Measurements from ENCODE around the gene CEBPB.

DNA sequence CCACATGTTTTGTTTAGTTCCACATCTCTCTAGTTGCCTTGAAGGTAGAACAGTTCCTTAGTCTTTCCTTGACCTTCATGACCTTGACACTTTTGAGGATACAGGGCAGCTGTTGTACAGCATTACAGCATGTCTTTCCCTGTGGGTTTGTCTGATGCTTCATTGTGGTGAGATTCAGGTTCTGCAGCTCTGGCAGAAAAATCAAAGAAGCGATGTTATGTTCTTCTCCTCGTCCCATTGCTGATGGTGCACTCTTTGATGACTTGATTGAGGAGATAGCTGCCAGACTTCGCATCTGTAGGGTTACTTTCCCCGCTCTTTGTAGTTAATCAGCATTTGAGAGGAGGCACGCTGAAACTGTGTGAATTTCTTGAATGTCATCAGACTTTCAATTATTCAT, 12.0 kb downstream of the CEBPB start:
- TF ChIP-seq, protein P1, sequence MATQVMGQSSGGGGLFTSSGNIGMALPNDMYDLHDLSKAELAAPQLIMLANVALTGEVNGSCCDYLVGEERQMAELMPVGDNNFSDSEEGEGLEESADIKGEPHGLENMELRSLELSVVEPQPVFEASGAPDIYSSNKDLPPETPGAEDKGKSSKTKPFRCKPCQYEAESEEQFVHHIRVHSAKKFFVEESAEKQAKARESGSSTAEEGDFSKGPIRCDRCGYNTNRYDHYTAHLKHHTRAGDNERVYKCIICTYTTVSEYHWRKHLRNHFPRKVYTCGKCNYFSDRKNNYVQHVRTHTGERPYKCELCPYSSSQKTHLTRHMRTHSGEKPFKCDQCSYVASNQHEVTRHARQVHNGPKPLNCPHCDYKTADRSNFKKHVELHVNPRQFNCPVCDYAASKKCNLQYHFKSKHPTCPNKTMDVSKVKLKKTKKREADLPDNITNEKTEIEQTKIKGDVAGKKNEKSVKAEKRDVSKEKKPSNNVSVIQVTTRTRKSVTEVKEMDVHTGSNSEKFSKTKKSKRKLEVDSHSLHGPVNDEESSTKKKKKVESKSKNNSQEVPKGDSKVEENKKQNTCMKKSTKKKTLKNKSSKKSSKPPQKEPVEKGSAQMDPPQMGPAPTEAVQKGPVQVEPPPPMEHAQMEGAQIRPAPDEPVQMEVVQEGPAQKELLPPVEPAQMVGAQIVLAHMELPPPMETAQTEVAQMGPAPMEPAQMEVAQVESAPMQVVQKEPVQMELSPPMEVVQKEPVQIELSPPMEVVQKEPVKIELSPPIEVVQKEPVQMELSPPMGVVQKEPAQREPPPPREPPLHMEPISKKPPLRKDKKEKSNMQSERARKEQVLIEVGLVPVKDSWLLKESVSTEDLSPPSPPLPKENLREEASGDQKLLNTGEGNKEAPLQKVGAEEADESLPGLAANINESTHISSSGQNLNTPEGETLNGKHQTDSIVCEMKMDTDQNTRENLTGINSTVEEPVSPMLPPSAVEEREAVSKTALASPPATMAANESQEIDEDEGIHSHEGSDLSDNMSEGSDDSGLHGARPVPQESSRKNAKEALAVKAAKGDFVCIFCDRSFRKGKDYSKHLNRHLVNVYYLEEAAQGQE (IDR thresholded peaks at IDR 0.05): no peak
- TF ChIP-seq MAX (IDR thresholded peaks at IDR 0.05) (no peak), EGR1 (IDR thresholded peaks at IDR 0.05; ENCODE audit: low read depth in 2 of 2) (no peak), GABPA (IDR thresholded peaks at IDR 0.05 in 1 of 2, conservative IDR thresholded peaks at IDR 0.05 in 1 of 2) (no peak), HNF4A (conservative IDR thresholded peaks at IDR 0.05) (no peak), RAD21 (IDR thresholded peaks at IDR 0.05) (no peak), SP1 (IDR thresholded peaks at IDR 0.05) (no peak), RXRA (IDR thresholded peaks at IDR 0.05) (no peak), YY1 (IDR thresholded peaks at IDR 0.05) (no peak)
- TF ChIP-seq, protein P2, sequence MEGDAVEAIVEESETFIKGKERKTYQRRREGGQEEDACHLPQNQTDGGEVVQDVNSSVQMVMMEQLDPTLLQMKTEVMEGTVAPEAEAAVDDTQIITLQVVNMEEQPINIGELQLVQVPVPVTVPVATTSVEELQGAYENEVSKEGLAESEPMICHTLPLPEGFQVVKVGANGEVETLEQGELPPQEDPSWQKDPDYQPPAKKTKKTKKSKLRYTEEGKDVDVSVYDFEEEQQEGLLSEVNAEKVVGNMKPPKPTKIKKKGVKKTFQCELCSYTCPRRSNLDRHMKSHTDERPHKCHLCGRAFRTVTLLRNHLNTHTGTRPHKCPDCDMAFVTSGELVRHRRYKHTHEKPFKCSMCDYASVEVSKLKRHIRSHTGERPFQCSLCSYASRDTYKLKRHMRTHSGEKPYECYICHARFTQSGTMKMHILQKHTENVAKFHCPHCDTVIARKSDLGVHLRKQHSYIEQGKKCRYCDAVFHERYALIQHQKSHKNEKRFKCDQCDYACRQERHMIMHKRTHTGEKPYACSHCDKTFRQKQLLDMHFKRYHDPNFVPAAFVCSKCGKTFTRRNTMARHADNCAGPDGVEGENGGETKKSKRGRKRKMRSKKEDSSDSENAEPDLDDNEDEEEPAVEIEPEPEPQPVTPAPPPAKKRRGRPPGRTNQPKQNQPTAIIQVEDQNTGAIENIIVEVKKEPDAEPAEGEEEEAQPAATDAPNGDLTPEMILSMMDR (IDR thresholded peaks at IDR 0.05; ENCODE audit: low read depth, low read length, missing input control): no peak

Measured in liver (tissue), 3 donors.